ENCODE measurements around the gene DUSP8.
"Not testable (repeated sequence)": the region's sequence is repeated elsewhere in the genome, so short reads cannot be mapped to it uniquely, and the experiment has no call there.

DUSP8 gene, protein sequence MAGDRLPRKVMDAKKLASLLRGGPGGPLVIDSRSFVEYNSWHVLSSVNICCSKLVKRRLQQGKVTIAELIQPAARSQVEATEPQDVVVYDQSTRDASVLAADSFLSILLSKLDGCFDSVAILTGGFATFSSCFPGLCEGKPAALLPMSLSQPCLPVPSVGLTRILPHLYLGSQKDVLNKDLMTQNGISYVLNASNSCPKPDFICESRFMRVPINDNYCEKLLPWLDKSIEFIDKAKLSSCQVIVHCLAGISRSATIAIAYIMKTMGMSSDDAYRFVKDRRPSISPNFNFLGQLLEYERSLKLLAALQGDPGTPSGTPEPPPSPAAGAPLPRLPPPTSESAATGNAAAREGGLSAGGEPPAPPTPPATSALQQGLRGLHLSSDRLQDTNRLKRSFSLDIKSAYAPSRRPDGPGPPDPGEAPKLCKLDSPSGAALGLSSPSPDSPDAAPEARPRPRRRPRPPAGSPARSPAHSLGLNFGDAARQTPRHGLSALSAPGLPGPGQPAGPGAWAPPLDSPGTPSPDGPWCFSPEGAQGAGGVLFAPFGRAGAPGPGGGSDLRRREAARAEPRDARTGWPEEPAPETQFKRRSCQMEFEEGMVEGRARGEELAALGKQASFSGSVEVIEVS
- 5.4 to 110 (median 11.2) reads per million in 9 experiments for total RNA-seq

DNA sequence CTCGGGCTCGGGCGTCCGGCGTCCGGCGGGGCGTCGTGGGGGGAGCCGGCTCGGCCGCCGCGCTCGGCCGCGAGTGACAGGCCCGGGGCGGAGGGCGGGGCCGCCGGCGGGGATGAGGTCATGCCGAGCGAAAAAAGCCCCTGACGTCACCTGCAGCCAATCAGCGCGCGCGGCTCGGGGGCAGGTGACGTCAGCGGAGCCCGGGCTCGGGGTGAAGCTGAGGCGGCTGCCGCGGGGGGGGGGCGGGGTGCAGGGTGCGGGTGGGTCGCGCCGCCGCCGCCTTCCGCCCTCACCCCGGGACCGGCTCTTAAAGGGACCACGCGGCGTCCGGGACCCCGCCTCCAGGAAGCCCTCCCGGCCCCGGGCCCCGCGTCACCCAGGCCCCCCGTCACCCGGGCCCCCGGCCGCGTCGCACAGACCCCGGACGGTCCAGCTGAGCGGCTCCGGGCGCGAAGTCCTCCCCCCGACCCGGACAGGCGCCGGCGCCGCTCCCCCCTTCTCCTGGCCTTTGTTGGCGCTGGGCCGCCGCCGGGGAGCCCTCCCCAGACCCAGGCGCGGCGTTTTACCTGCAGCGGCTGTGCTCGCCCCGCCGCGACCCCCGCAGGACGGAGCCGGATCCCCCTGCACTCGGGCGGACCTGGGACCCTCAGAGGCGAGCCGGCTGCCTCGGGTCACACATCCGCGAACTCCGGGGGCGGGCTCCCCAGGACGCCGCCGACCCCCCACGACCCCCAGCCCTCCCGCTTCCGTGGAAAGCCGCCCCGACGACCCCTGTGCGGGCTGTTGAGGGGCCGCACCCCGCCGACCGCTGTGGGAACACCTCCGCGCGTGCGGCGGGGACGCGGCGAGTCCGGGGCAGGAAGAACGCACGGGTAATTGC, at the start of gene DUSP8:
Gene DUSP8 (minus strand): TSS at position 75 of the 880 bp plus-strand sequence. CDS start 6,445 bp downstream, outside the sequence.
- H3K4me1 Mint-ChIP-seq (ENCODE audit: low read depth in 2 of 2) = peaks cover 31 to 35% of the 10 kb centered on the region in 2 donors
- ATAC-seq (replicated peaks) (peak; percentile 52), DNase-seq (peak; percentile 93 to 96 (median 96))
- peaks cover 69% of the 10 kb centered on the region for H3K36me3 Mint-ChIP-seq (ENCODE audit: insufficient read depth)
- H3K27me3 Mint-ChIP-seq = no peaks in the 10 kb centered on the region
- H3K9me3 Mint-ChIP-seq = no peaks in the 10 kb centered on the region
- H3K4me3 Mint-ChIP-seq = peak within 1 kb of the TSS; percentile 89 to 91
- H3K27ac Mint-ChIP-seq = peak within 1 kb of the TSS; percentile 95

GRCh38 chr11:1619449-1619848, 47.4 kb upstream of the DUSP8 start:
- H3K27ac Mint-ChIP-seq = peak overlapping the region in 1 of 2 donors; percentile 47
- peak; percentile 97 for ATAC-seq (replicated peaks)

DNA sequence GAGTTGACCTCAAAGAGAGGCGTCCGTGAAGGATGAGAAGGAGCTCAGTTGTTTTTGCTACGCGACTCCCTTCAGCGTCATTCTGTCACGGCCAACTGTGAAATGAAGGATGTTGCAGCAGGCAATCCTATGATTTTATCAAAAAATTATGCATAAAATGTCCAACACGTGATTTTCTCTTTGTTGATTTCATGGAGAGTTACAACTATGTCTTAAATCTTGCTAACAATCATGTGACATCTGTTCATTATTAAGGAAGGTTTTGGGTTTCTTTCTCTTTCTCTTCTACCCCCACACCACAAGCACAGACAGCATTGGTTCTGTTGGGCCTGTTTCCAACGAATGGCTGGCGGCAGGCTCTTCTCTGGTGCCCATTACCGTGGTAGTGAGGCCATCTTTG, 46.2 kb upstream of the DUSP8 start:
- no peak for DNase-seq

More at GRCh38 chr11:1619449-1619848, 47.4 kb upstream of the DUSP8 start:
- Mint-ChIP-seq H3K36me3 (ENCODE audit: insufficient read depth) (peaks cover 2% of the 10 kb centered on the region), H3K9me3 (no peaks in the 10 kb centered on the region), H3K4me3 (peak overlapping the region; percentile 3 to 28), H3K4me1 (ENCODE audit: low read depth in 2 of 2) (peaks cover 5% of the 10 kb centered on the region in 2 donors), H3K27me3 (peaks cover 40% of the 10 kb centered on the region in 2 donors)
- DNase-seq = peak in 1 of 3 experiments; percentile 19

GRCh38 chr11:1608363-1608762, 36.3 kb upstream of the DUSP8 start, which contains the start of gene KRTAP5-3:
TSS of gene KRTAP5-3 (minus strand) at chr11:1608463. CDS start at chr11:1608385, 78 bp downstream.
- peaks cover 8 to 12% of the 10 kb centered on the region in 2 donors for H3K4me1 Mint-ChIP-seq (ENCODE audit: low read depth in 2 of 2)
- no peaks in the 10 kb centered on the region for H3K36me3 Mint-ChIP-seq (ENCODE audit: insufficient read depth)
- H3K27me3 Mint-ChIP-seq = peaks cover 35 to 36% of the 10 kb centered on the region in 2 donors
- no peak within 1 kb of the TSS for H3K27ac Mint-ChIP-seq
- no peak within 1 kb of the TSS for H3K4me3 Mint-ChIP-seq
- no peaks in the 10 kb centered on the region for H3K9me3 Mint-ChIP-seq
- no peak for ATAC-seq (replicated peaks)
- no peak for DNase-seq

More for the DNA sequence above, 46.2 kb upstream of the DUSP8 start:
- Mint-ChIP-seq H3K9me3 (no peaks in the 10 kb centered on the region), H3K27ac (no peak overlapping the region), H3K36me3 (ENCODE audit: insufficient read depth) (no peaks in the 10 kb centered on the region), H3K4me3 (no peak overlapping the region), H3K27me3 (peaks cover 40 to 47% of the 10 kb centered on the region in 2 donors), H3K4me1 (ENCODE audit: low read depth in 2 of 2) (peaks cover 5% of the 10 kb centered on the region in 2 donors)
- ATAC-seq (replicated peaks) = no peak

DNA sequence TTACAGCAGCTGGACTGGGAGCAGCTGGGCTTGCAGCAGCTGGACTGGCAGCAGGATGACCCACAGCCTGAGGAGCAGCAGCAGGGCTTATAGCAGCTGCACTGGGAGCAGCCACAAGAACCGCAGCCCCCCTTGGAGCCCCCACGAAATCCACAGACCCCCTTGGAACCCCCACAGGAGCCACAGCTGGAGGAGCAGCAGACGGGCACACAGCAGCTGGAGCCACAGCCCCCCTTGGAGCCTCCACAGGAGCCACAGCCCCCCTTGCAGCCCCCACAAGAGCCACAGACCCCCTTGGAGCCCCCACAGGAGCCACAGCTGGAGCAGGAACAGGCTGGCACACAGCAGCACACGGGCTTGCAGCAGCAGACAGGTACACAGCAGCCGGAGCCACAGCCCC, 35.8 kb upstream of the DUSP8 start:
- Mint-ChIP-seq H3K4me1 (ENCODE audit: low read depth in 2 of 2) (peaks cover 8 to 12% of the 10 kb centered on the region in 2 donors), H3K27me3 (peaks cover 32 to 40% of the 10 kb centered on the region in 2 donors)
- ATAC-seq (replicated peaks); H3K36me3 Mint-ChIP-seq (ENCODE audit: insufficient read depth); H3K4me3 Mint-ChIP-seq; H3K9me3 Mint-ChIP-seq; DNase-seq; H3K27ac Mint-ChIP-seq: not testable (repeated sequence)

DNA sequence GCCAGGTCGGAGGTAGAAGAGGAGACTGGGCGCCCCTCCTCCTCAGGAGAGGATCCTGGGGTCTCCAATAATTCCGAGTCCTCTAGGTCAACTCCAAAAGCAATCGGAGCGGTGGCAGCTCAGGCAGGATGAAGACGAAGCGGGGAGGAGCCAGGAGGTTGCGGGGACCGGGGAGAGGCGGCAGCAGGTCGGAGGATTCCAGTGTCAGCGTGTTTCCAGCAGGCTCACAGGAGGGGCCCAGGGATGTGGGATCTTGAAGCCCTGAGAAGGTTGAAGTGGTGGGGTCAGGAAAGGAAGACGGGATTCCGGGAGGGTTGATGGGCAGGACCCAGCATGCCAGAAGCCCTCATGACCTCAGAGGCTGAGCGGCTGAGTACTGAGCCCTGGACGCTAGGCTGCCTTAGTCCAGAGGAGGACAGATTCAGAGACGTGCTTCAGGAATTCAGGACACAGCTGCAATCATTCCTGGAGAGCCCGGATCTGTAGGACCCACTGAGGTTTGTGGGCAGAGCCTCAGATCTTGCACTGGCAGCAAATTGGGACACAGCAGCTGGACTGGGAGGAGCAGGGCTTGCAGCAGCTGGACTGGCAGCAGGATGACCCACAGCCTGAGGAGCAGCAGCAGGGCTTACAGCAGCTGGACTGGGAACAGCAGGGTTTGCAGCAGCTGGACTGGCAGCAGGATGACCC, 35.2 kb upstream of the DUSP8 start:
- H3K27ac Mint-ChIP-seq, DNase-seq: not testable (repeated sequence)
- peaks cover 32 to 41% of the 10 kb centered on the region in 2 donors for H3K27me3 Mint-ChIP-seq

DNA sequence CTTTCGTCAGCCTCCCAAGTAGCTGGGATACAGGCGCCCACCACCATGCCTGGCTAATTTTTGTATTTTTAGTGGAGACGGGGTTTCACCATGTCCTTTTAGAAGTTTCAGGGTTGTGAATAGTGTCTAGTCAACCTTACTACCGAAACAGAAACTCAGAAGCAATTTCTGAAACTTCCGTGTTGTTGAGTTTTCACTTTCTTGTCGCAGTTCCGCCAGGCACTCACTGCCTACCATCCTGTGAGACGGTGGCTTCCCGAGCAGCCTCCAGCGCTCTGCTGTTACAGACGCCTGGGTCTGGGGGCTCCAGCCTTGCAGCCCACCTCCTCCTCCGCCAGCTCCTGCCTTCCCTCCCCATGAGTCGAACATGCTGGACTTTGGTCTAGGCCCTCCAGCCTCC, 33.9 kb upstream of the DUSP8 start:
- peak overlapping the region; percentile 57 to 74 for H3K27ac Mint-ChIP-seq

More for the DNA sequence above, 35.2 kb upstream of the DUSP8 start:
- peaks cover 8 to 12% of the 10 kb centered on the region in 2 donors for H3K4me1 Mint-ChIP-seq (ENCODE audit: low read depth in 2 of 2)
- not testable (repeated sequence) for H3K36me3 Mint-ChIP-seq (ENCODE audit: insufficient read depth); H3K4me3 Mint-ChIP-seq; ATAC-seq (replicated peaks); H3K9me3 Mint-ChIP-seq

DNA sequence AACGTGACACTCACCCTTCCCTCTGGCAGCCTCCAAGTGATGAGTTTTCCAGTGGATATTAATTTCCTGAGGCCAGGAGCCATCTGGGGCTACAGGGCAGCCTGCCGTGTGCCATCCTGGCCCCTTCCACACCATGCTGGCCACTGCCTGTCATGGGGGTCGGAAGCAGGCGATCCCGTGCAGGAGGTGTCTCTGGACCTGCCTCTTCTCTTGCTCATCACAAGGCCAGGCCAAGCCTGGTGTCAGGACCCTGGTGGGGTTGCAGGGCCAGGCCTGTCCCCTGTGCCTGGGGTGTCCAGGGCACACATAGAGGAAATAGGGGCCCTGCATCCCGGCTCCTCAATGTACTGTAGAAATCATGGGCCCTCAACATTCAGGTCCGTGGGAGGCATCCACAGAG, 32.6 kb upstream of the DUSP8 start:
- Mint-ChIP-seq H3K4me3 (no peak overlapping the region), H3K9me3 (no peaks in the 10 kb centered on the region), H3K4me1 (ENCODE audit: low read depth in 2 of 2) (peaks cover 8 to 12% of the 10 kb centered on the region in 2 donors), H3K27ac (no peak overlapping the region), H3K27me3 (peaks cover 18 to 53% of the 10 kb centered on the region in 2 donors), H3K36me3 (ENCODE audit: insufficient read depth) (no peaks in the 10 kb centered on the region)
- ATAC-seq (replicated peaks) = no peak
- DNase-seq = no peak

More for the DNA sequence above, 33.9 kb upstream of the DUSP8 start:
- DNase-seq (peak in 1 of 3 experiments; percentile 14), ATAC-seq (replicated peaks) (peak; percentile 80)
- H3K4me3 Mint-ChIP-seq = peak overlapping the region; percentile 56 to 57
- H3K36me3 Mint-ChIP-seq (ENCODE audit: insufficient read depth); H3K9me3 Mint-ChIP-seq: not testable (repeated sequence)
- peaks cover 30 to 49% of the 10 kb centered on the region in 2 donors for H3K27me3 Mint-ChIP-seq
- H3K4me1 Mint-ChIP-seq (ENCODE audit: low read depth in 2 of 2) = peaks cover 8 to 12% of the 10 kb centered on the region in 2 donors

DNA sequence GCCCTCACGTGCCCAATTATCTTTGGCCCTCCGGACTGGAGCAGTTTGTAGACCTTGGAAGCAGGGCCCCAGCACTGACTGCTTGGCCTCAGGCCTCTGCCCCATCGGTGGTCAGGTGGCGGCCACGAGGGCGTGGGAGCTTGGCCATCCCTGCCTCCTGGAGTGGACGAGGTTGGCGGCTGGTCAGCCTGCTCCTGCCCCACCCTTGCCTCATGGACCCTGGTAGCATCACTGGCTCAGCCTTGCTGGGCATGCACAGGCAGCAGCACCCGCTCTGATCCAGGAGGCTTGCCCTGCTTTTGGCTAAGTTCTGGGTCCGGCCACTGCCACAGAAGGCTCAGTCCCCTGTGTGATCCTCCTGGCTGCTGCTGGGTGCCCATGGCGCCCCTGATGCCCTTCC, 32.1 kb upstream of the DUSP8 start:
- DNase-seq (no peak), ATAC-seq (replicated peaks) (no peak)
- peaks cover 15 to 58% of the 10 kb centered on the region in 2 donors for H3K27me3 Mint-ChIP-seq
- H3K36me3 Mint-ChIP-seq (ENCODE audit: insufficient read depth) = no peaks in the 10 kb centered on the region
- no peaks in the 10 kb centered on the region for H3K9me3 Mint-ChIP-seq
- no peak overlapping the region for H3K4me3 Mint-ChIP-seq
- H3K4me1 Mint-ChIP-seq (ENCODE audit: low read depth in 2 of 2) = peaks cover 8 to 12% of the 10 kb centered on the region in 2 donors
- H3K27ac Mint-ChIP-seq = no peak overlapping the region

DNA sequence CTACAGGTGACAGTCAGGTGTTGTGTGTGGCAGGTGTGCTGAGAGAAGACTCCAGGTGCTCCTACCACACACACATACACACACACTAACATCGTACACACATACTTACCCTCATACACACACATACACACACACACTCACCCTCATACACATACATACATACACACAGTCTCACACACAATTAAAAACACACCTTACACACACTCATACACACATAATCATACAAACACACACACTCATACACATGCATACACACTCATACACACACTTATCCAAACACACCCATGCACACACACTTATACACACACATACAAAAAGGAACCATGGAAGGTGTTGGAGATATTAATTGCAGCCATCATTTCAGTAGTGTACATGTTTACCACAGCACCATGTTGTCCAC, 31.6 kb upstream of the DUSP8 start:
- H3K36me3 Mint-ChIP-seq (ENCODE audit: insufficient read depth) = no peaks in the 10 kb centered on the region
- H3K4me1 Mint-ChIP-seq (ENCODE audit: low read depth in 2 of 2) = peaks cover 8 to 15% of the 10 kb centered on the region in 2 donors
- H3K27me3 Mint-ChIP-seq = peaks cover 15 to 54% of the 10 kb centered on the region in 2 donors
- H3K27ac Mint-ChIP-seq = no peak overlapping the region
- ATAC-seq (replicated peaks) (no peak), DNase-seq (no peak)
- H3K4me3 Mint-ChIP-seq = no peak overlapping the region
- no peaks in the 10 kb centered on the region for H3K9me3 Mint-ChIP-seq

- not testable (repeated sequence) for H3K4me3 Mint-ChIP-seq; H3K9me3 Mint-ChIP-seq; H3K27ac Mint-ChIP-seq; DNase-seq; H3K36me3 Mint-ChIP-seq (ENCODE audit: insufficient read depth); ATAC-seq (replicated peaks)
- Mint-ChIP-seq H3K27me3 (peaks cover 16 to 56% of the 10 kb centered on the region in 2 donors), H3K4me1 (ENCODE audit: low read depth in 2 of 2) (peaks cover 8 to 15% of the 10 kb centered on the region in 2 donors)
Measured at GRCh38 chr11:1601663-1602062, 29.6 kb upstream of the DUSP8 start.

GRCh38 chr11:1600626-1601025, 28.6 kb upstream of the DUSP8 start:
- Mint-ChIP-seq H3K4me1 (ENCODE audit: low read depth in 2 of 2) (peaks cover 2 to 13% of the 10 kb centered on the region in 2 donors), H3K27ac (no peak overlapping the region), H3K36me3 (ENCODE audit: insufficient read depth) (no peaks in the 10 kb centered on the region), H3K4me3 (no peak overlapping the region), H3K27me3 (peaks cover 21 to 49% of the 10 kb centered on the region in 2 donors), H3K9me3 (no peaks in the 10 kb centered on the region)
- DNase-seq (no peak), ATAC-seq (replicated peaks) (no peak)

All from effector memory CD8-positive, alpha-beta T cell (primary cell).